Chondrocyte (in vitro differentiated cells): ENCODE measurements around the gene BMP2K. TPM values are rescaled to one million over a fixed set of nuclear protein-coding genes. Genes with fewer than 3 reads are reported as not detected.

Source experiments
- DNase-seq: peaks from one replicate; pipeline ENCODE4 v3.0.0; 2021; ENCODE audit warnings: mixed read lengths, low spot score
- H3K27ac Mint-ChIP-seq: one replicate; pipeline ENCODE4 v1.8.0; 2021; ENCODE audit warnings: mild to moderate bottlenecking, moderate library complexity, mixed read lengths; ENCODE audit not compliant: unreplicated experiment
- H3K27me3 Mint-ChIP-seq: 2 replicates; pipeline ENCODE4 v1.8.0; 2021; ENCODE audit warnings: low read depth, mixed read lengths
- H3K36me3 Mint-ChIP-seq: 2 replicates; pipeline ENCODE4 v1.8.0; 2021; ENCODE audit warnings: low read depth, mixed read lengths
- H3K4me1 Mint-ChIP-seq: 2 replicates; pipeline ENCODE4 v1.8.0; 2021; ENCODE audit warnings: low read depth, mild to moderate bottlenecking, mixed read lengths
- H3K4me3 Mint-ChIP-seq: one replicate; pipeline ENCODE4 v1.8.0; 2021; ENCODE audit warnings: mild to moderate bottlenecking, moderate library complexity, mixed read lengths; ENCODE audit not compliant: unreplicated experiment
- H3K9me3 Mint-ChIP-seq: 2 replicates; pipeline ENCODE4 v1.8.0; 2021; ENCODE audit warnings: low read depth, mixed read lengths
- CTCF ChIP-seq: fragments of 200-600 bp; sonication (generic); IDR thresholded peaks from 2 replicates; pipeline ENCODE4 v1.5.0; 2021; ENCODE audit warnings: antibody characterized with exemption, mild to moderate bottlenecking, moderate library complexity
- total RNA-seq: library from RNA; stranded (reverse); gene quantifications from 3 replicates; pipeline ENCODE4 v1.2.1, GENCODE V29; 2021

BMP2K gene
- total RNA-seq, 1 donor from 2014 or later, result 20.8 TPM

- Mint-ChIP-seq H3K27ac (no peak overlapping the region), H3K4me3 (no peak overlapping the region), H3K27me3 (no peaks in the 10 kb centered on the region), H3K36me3 (no peaks in the 10 kb centered on the region), H3K9me3 (no peaks in the 10 kb centered on the region), H3K4me1 (peaks cover 25% of the 10 kb centered on the region)
- TF ChIP-seq CTCF, result no peak
- DNase-seq, result no peak
Observed at GRCh38 chr4:78780093-78780492, 3.9 kb downstream of the BMP2K start.

GRCh38 chr4:78781139-78781538 is 5.0 kb downstream of the BMP2K start:
- TF ChIP-seq CTCF, result no peak
- H3K27ac Mint-ChIP-seq, result no peak overlapping the region
- no peaks in the 10 kb centered on the region for H3K27me3 Mint-ChIP-seq
- peaks cover 26% of the 10 kb centered on the region for H3K4me1 Mint-ChIP-seq
- H3K9me3 Mint-ChIP-seq, result no peaks in the 10 kb centered on the region
- no peak for DNase-seq
- no peak overlapping the region for H3K4me3 Mint-ChIP-seq
- H3K36me3 Mint-ChIP-seq, result no peaks in the 10 kb centered on the region

GRCh38 chr4:78781924-78782323 is 5.8 kb downstream of the BMP2K start:
- Mint-ChIP-seq H3K9me3 (no peaks in the 10 kb centered on the region), H3K4me3 (no peak overlapping the region), H3K4me1 (peaks cover 27% of the 10 kb centered on the region), H3K27ac (no peak overlapping the region), H3K36me3 (no peaks in the 10 kb centered on the region), H3K27me3 (no peaks in the 10 kb centered on the region)
- no peak for DNase-seq
- TF ChIP-seq CTCF, result no peak

- DNase-seq, result no peak
- no peaks in the 10 kb centered on the region for H3K36me3 Mint-ChIP-seq
- no peak overlapping the region for H3K4me3 Mint-ChIP-seq
- TF ChIP-seq CTCF, result no peak
- H3K4me1 Mint-ChIP-seq, result peaks cover 32% of the 10 kb centered on the region
- H3K9me3 Mint-ChIP-seq, result no peaks in the 10 kb centered on the region
- no peak overlapping the region for H3K27ac Mint-ChIP-seq
- no peaks in the 10 kb centered on the region for H3K27me3 Mint-ChIP-seq
Observed at GRCh38 chr4:78784236-78784865, 8.2 kb downstream of the BMP2K start.

- DNase-seq, result no peak
- Mint-ChIP-seq H3K4me3 (no peak overlapping the region), H3K9me3 (no peaks in the 10 kb centered on the region), H3K4me1 (peaks cover 32% of the 10 kb centered on the region), H3K27ac (peak overlapping the region; percentile 29), H3K27me3 (no peaks in the 10 kb centered on the region), H3K36me3 (no peaks in the 10 kb centered on the region)
- no peak for TF ChIP-seq CTCF
Observed at GRCh38 chr4:78787392-78788006, 11.3 kb downstream of the BMP2K start.
